ENCODE measurements around the gene RNF141.

RNF141 gene

GRCh38 chr11:10522276-10522675 is 18.7 kb downstream of the RNF141 start:
- no peak for DNase-seq (ENCODE audit: low spot score)

DNA sequence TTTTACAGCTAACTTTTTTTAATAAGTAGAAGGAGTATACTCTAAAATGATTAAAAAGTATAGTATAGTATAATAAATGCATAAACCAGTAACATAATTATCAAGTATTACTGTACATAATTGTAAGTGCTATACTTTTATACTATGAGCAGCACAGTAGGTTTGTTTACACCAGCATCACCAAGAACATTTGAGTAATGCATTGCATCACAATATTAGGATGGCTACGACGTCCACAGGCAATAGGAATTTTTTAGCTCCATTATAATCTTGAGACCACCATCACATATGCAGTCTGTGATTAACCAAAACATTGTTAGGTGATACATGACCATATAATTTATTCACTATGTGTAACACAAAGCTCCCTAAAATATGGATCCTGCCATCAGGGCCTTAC is 20.4 kb downstream of the RNF141 start:
- no peak for DNase-seq (ENCODE audit: low spot score)

DNA sequence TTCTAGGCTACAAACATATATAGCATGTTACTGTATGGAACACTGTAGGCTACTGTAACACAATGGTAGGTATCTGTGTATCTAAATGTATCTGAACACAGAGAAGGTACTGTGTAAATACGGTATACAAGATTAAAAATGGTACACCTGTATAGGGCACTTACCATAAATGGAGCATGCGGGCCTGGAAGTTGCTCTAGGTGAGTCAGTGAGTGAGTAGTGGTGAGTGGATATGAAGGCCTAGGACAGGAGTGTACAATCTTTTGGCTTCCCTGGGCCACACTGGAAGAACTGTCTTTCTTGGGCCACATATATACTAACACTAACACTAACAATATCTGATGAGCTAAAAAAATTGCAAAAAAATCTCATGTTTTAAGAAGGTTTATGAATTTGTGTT is 21.4 kb downstream of the RNF141 start:
- no peak for DNase-seq (ENCODE audit: low spot score)

- DNase-seq (ENCODE audit: low spot score), result no peak
These were observed 22.1 kb downstream of the RNF141 start for GRCh38 chr11:10518891-10519290.

DNA sequence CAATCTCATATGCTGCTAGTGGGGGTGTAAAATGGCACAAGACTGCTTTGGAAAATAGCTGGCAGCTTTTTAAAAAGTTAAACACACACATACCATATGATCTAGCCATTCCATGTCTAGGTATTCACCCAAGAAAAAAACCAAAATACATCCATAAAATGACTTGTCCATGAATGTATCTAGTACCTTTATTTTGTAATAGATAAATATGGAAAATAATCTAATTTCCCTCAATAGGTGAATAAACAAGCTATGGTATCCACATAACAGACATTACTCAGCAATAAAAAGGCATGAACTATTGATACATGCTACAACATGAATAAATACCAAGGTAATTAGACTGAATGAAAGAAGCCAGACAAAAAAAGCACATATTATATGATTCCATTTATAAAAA is 22.9 kb downstream of the RNF141 start:
- DNase-seq (ENCODE audit: low spot score), result no peak

DNA sequence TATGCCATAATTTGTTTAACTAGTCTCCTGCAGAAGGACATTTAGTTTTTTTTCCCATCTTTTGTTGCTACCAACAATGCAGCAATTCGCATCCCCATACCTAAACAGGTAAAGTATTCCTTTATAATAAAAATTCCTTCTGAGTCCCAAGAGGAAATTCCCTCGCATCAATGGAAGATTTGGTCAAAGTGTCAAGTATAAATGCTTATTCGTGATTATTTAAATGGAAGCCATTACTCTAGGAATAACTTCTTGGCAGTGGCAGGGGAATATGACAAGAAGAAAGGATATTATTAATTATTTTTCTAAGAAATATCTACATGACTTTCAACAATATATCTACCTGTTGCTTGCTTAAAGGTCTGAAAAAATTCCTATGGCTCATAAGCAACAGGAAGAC is 25.6 kb downstream of the RNF141 start:
- no peak for DNase-seq (ENCODE audit: low spot score)

- no peak for DNase-seq (ENCODE audit: low spot score)
These were observed 26.3 kb downstream of the RNF141 start for GRCh38 chr11:10514709-10515108.

- no peak for DNase-seq (ENCODE audit: low spot score)
These were observed 26.8 kb downstream of the RNF141 start for GRCh38 chr11:10514202-10514601.

GRCh38 chr11:10511181-10511621 is 29.8 kb downstream of the RNF141 start:
- DNase-seq (ENCODE audit: low spot score), result no peak

DNA sequence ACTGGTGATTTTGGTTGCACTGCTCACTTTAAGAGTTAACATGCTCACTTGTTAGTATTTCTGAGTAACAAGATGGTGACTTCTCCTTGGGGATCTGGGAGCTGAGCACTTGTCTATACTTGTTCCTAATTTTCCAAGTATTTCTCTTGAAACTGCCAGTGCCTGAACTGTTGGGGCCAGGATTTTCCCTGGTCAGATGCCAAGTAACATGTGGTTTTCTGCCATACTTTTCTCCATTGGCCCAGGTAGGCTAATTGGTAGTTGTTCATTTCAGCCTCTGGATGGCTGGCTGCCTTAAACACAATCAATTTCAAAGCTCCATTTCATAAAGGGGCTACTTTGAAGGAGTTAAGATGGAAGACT is 35.0 kb downstream of the RNF141 start:
- DNase-seq (ENCODE audit: low spot score), result no peak

- DNase-seq (ENCODE audit: low spot score), result no peak
These were observed 35.5 kb downstream of the RNF141 start for GRCh38 chr11:10505278-10506007.

- DNase-seq (ENCODE audit: low spot score), result no peak
These were observed 36.5 kb downstream of the RNF141 start for GRCh38 chr11:10504490-10504889.

GRCh38 chr11:10503777-10504480 is 37.1 kb downstream of the RNF141 start:
- no peak for DNase-seq (ENCODE audit: low spot score)

DNA sequence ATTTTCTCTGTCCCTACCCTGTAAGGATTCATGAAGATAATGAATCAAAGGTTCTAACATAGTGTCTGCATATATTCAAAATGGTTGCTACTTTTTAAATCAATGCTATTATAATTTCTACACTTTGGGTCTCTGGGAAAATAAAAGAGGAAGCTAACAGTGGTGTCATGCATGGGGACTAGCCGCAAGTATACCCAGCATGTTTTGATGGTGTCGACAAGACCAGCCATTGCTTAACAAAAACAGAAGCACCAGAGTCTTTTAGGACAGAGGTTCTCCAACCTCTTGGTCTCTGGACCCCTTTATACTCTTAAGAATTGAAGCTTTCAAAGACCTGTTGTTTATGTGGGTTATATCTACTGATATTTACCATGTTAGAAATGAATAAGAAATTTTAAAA is 37.8 kb downstream of the RNF141 start:
- DNase-seq (ENCODE audit: low spot score), result no peak

- no peak for DNase-seq (ENCODE audit: low spot score)
These were observed 38.2 kb downstream of the RNF141 start for GRCh38 chr11:10502770-10503169.

DNA sequence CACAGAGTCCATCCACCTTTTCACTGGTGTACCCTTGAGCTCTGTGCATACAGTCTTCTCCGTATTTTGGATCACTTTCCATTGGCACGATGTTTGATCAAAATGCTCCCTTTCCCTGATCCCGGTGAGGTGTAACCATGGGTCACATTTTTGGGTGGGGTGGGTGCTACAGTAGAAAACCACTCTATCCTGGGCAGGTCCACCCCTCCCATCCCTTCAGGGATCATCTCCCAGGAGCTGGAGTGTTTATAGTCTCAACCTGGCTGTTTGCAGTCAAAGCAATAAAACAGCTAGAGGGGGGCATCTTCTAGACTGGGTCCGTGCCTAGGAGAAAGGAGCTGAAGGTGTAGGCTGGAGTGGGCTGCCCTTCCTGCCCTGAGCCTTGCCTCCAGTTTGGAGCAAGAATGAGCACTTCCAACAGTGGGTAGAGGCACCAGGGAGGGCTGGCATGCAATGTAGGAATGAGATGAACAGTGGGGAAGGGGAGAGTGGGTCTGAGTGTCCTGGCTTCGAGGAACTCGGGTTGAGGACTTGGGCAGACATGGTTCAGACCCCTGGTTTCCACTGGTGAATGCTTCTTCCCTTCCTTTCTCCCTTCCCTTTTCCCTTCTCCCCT is 38.8 kb downstream of the RNF141 start:
- DNase-seq (ENCODE audit: low spot score), result no peak

DNA sequence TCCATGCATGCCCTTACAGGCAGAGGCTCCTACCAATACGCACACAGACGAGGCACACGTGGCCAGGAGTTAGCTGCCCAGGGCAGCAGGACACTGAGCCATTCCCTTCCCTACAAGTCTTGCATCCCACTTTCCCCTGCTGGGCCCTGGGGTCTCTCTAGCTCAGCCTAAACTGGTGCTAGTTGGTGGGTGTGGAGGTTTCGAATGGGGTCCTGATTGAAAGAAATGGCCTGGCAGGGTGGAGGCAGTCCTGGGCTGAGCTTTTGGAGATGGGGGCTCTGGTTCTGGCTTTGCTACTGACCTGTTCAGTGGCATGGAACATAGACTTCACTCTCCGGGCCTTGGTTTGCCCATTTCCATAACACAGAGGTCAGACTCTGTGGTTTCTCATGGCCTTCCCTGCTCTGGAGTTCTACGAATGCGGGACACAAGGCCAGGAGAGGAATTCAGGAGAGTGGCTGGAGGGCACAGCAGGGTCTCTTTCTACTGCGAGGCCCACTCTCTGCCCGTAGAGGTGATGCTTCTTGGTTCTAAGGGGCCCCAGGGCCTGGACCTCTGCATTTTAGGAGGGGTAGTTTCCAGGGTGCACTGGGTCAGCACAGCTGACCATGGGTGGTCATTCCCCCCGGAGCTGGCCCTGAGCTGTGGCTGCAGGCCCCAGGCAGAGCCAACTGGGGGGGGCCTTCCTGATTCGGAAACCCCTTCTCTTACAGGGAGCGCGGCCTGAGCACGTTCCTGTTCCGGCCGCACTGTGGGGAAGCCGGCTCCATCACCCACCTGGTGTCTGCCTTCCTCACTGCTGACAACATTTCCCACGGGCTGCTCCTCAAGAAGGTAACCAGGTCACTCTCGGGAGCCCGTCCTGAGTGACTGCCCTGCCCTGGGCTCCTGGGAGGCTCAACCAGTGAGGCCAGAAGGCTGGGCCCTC is 40.0 kb downstream of the RNF141 start:
- DNase-seq (ENCODE audit: low spot score), result no peak

DNA sequence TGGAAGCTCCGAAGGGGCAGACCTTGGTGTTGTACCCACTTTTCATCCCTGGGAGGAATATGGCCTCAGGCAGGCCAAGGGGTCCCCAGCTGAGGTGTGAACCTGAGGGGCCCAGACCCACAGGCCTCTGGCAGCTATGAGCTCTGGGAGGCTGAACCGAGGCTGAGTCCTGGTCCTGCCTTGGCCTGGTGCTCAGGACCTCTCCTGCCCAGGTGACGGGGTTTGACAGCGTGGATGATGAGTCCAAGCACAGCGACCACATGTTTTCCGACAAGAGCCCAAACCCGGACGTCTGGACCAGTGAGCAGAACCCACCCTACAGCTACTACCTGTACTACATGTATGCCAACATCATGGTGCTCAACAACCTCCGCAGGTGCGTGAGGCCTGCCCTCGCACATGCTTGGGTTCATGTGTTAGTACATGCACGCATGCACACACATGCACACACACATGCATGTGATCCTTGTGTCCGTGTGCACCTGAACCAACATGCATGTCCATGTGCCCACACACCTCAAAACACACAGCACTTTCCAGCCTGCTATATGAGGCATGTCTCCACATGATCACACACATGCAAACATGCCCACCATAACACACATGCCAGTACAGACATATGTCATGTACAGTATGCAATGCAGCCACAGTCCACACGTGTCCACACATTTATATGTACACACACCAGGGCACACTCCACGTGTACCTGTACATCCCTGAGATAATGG is 40.9 kb downstream of the RNF141 start:
- DNase-seq (ENCODE audit: low spot score), result no peak

DNA sequence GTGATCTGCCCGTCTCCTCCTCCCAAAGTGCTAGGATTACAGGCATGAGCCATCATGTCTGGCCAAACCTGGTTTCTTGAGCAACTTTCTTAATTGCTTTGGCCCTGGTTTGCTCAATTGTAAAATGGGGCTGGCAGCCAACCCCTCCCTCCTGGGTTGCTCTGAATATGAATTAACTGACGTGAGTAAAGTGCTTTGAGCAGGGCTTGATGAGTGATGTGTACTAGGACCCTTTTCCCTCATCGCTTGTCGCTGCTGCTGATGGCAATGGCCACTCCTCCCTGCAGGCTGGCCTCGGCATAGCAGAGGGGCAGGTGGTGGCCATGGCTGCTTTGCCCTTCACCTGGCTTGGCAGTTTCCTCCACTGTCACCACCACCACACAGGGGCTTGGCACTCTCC is 41.5 kb downstream of the RNF141 start:
- no peak for DNase-seq (ENCODE audit: low spot score)

- DNase-seq (ENCODE audit: low spot score), result no peak
These were observed 42.3 kb downstream of the RNF141 start for GRCh38 chr11:10498426-10499250.

GRCh38 chr11:10498022-10498400 is 43.0 kb downstream of the RNF141 start:
- DNase-seq (ENCODE audit: low spot score), result no peak

Measured in CD4-positive, alpha-beta T cell treated with Interleukin-2 at 100 ng/mL for 4 hours (primary cell).